CD4-positive, alpha-beta T cell treated with Interleukin-15 for 4 hours (primary cell): ENCODE measurements around the gene RABL6.
"Not testable (repeated sequence)": the region's sequence is repeated elsewhere in the genome, so short reads cannot be mapped to it uniquely, and the experiment has no call there.

Experiments
- DNase-seq: peaks from one replicate; pipeline ENCODE4 v3.0.0-alpha.2; 2020; ENCODE audit warnings: low spot score

Gene RABL6

GRCh38 chr9:136776947-136777346 is 30.8 kb upstream of the RABL6 start:
- DNase-seq, result no peak

DNA sequence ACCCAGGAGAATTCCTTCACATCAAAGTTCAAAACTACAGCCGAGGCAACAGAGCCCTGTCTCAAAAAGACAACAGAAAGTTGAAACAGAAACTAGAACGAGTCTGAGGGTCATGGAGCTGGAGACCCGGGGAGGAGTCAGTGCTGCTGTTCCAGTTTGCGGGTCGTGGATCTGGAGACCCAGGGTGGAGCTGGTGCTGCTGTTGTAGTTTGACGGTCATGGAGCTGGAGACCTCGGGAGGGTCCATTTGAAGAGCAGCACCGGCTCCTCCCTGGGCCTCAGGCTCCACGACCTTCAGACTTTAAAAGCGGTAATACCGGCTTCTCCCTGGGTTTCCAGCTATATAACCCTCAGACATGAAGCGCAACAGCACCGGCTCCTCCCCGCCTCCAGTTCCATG is 30.4 kb upstream of the RABL6 start:
- no peak for DNase-seq

DNA sequence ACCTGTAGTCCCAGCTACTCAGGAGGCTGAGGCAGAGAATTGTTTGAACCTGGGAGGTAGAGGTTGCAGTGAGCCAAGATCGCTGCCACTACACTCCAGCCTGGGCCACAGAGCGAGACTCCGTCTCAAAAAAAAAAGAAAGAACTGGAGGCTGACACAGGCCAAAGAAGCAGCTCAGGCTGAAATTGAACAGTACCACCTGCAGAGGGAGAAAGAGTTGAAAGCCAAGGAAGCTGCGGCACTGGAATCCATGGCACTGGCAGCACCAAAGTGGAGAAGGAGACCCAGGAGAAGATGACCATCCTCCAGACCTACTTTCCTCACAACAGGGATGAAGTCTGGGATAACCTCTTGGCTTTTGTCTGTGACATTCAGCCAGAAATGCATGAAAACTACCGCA is 27.9 kb upstream of the RABL6 start:
- no peak for DNase-seq

GRCh38 chr9:136782452-136782851 is 25.3 kb upstream of the RABL6 start:
- no peak for DNase-seq

GRCh38 chr9:136784249-136784996 is 23.3 kb upstream of the RABL6 start:
- peak; percentile 29 for DNase-seq

- peak; percentile 50 for DNase-seq
Observed at GRCh38 chr9:136784997-136785361, 22.8 kb upstream of the RABL6 start.

- DNase-seq, result not testable (repeated sequence)
Observed at GRCh38 chr9:136785565-136786355, 22.0 kb upstream of the RABL6 start.

GRCh38 chr9:136786451-136786850 is 21.3 kb upstream of the RABL6 start:
- no peak for DNase-seq

DNA sequence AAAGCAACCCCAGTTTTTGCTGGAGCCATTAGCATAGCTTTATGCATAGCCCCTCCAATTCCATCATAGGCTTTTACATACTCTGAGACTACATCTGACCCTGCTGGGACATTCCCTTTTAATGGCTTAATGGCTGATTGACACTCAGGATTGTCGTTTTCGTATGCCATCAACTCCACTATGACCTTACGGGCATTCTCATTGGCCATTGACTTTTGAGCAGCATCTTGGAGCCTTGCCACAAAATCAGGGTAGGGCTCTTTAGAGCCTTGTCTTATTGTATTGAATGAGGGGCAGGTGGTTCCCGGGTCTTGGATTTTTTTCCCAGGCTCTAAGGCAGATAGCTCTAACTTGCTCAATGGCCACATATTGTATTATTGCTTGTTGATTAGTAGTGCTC is 20.8 kb upstream of the RABL6 start:
- not testable (repeated sequence) for DNase-seq

GRCh38 chr9:136787690-136788400 is 19.9 kb upstream of the RABL6 start:
- peak; percentile 81 for DNase-seq

DNA sequence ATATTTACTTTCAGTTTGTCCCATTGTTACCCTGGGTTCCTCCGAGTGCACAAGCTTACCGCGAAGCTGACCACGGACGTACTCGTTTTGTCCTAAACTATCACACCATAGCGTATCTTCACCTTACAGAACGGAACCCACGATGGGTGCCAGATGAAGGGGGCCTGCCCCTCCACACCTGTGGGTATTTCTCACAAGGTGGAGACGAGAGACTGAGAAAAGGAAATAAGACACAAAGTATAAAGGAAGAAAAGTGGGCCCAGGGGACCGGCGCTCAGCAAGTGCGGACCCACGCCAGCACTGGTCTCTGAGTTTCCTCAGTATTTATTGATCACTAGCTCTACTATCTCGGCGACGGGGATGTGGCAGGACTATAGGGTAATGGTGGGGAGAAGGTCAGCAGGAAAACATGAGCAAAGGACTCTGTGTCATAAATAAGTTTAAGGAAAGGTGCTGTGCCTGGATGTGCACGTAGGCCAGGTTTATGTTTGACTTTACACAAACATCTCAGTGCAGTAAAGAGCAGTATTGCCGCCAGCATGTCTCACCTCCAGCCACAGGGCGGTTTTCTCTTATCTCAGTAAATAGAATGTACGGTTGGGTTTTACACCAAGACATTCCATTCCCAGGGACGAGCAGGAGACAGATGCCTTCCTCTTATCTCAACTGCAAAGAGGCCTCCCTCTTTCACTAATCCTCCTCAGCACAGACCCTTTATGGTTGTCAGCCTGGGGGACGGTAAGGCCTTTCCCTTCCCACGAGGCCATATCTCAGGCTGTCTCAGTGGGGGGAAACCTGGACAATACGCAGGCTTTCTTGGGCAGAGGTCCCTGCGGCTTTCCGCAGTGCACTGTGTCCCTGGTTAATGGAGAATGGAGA is 18.9 kb upstream of the RABL6 start:
- not testable (repeated sequence) for DNase-seq

DNA sequence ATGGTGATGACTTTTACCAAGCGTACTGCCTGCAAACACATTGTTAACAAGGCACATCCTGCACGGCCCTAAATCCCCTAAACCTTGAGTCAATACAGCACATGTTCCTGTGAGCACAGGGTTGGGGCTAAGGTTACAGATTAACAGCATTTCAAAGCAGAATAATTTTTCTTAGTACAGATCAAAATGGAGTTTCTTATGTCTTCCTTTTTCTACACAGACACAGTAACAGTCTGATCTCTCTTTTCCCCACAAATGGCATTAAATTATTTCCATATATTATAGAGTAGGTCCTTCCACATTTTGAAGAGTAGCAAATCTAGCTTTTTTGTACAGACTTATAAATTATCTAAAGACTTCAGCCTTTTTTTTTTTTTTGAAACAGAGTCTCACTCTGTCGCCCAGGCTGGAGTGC is 18.2 kb upstream of the RABL6 start:
- DNase-seq, result no peak

DNA sequence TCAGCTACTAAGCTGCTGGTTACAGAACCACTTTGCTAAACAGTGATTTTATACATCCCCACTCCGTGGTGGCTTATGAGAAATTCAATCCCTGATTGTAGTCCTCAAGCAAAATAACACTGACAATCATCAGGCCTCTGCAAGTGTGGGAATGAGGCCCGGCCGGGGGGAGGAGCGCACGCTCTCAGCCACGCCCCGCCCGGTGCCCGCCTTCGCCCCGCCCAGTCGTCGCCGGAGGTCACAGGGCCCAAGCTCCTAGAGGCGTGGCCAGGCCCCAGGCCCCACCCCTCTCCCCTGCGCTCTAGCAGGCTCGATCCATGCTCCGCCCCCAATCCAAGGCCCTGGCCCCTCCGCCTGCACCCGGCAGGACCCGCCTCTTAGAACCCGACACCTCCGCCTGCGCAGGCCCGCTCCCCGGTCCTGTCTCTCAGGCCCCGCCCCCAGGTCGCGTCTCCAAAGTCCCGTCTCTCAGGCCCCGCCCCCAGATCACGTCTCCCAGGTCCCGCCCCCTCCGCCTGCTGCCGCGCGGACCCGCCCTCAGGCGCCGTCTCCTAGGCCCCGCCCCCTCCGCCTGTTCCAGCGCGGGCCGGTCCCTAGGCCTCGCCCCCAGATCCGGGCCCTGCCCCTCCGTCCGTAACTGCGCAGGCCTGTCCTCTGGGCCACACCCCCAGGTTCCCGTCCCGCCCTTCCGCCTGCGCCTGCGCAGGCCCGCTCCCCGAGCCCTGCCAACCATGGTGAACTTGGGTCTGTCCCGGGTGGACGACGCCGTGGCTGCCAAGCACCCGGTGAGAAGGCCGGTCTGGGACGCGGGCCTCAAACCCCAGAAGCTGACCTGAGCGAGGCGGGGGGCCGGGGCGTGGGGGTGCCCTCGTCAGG is 16.9 kb upstream of the RABL6 start, which contains the start of gene TMEM141:
TSS of gene TMEM141 (plus strand) at position 705 of the 876 bp plus-strand sequence. CDS start at position 732, 27 bp downstream.
- DNase-seq, result peak; percentile 99

- DNase-seq, result peak; percentile 64
Observed at GRCh38 chr9:136791516-136792276, 16.1 kb upstream of the RABL6 start.

GRCh38 chr9:136792321-136793085 is 15.2 kb upstream of the RABL6 start:
- DNase-seq, result no peak

DNA sequence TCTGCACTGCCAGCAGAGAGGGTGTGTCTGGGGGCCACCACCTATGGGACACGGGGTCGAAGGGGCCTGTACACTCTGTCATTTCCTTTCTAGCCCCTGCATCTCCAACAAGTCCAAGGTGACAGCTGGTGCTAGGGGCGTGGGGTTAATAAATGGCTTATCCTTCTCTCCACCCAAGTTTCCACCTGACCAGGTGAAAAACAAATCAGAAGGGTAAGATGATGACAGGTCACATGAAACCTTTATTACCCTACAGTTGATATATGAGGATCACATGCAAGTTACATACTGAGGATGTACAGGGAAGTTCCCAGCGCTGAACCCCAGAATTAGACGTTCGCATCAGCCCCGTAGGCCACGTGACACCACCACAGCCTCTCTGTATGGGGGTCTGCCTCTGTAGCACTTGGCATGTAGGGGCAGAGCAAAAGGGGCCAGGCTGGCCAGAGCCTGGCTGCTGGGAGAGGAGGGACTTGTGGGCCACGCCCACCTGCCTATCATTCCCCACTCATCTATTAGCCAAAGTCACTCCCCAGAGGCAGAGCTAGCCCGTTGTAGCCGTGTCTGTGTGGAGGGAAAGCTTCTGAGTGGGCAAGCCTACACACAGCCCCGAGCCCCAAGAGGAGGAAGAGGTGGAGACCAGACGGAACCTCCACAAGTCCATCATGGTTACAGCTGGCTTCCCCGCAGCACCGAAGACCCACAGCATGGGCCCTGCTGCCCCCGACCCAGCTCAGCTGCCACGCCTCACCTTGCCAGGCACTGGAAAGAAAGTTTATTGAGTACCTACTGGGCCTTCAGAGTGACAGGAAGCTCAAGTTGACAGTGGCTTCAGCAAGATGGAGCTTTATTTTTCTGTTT is 14.4 kb upstream of the RABL6 start:
- no peak for DNase-seq

- no peak for DNase-seq
Observed at GRCh38 chr9:136794281-136794999, 13.3 kb upstream of the RABL6 start.

GRCh38 chr9:136795000-136795348 is 12.8 kb upstream of the RABL6 start:
- DNase-seq, result no peak
